ENCODE results near the gene ATXN7L1.
A peak's percentile ranks its signal among the peaks of the same experiment; 100 is the strongest.
"Not testable (repeated sequence)": the region's sequence is repeated elsewhere in the genome, so short reads cannot be mapped to it uniquely, and the experiment has no call there.

The ATXN7L1 gene

GRCh38 chr7:105861224-105861623, 15.2 kb downstream of the ATXN7L1 start:
- DNase-seq (ENCODE audit: low read depth in 2 of 2) = no peak

- DNase-seq (ENCODE audit: low read depth in 2 of 2) = no peak
These were observed 15.6 kb downstream of the ATXN7L1 start for GRCh38 chr7:105860793-105861192.

GRCh38 chr7:105857009-105857952, 19.1 kb downstream of the ATXN7L1 start:
- DNase-seq (ENCODE audit: low read depth in 2 of 2) = no peak

GRCh38 chr7:105854498-105854897, 21.9 kb downstream of the ATXN7L1 start:
- DNase-seq (ENCODE audit: low read depth in 2 of 2) = no peak

- DNase-seq (ENCODE audit: low read depth in 2 of 2) = no peak
These were observed 22.4 kb downstream of the ATXN7L1 start for GRCh38 chr7:105853931-105854419.

GRCh38 chr7:105851064-105851463, 25.3 kb downstream of the ATXN7L1 start:
- DNase-seq (ENCODE audit: low read depth in 2 of 2) = no peak

- DNase-seq (ENCODE audit: low read depth in 2 of 2) = peak; percentile 19 to 24
These were observed 27.1 kb downstream of the ATXN7L1 start for GRCh38 chr7:105849122-105849855.

GRCh38 chr7:105846404-105846803, 30.0 kb downstream of the ATXN7L1 start:
- no peak for DNase-seq (ENCODE audit: low read depth in 2 of 2)

GRCh38 chr7:105844681-105845080, 31.7 kb downstream of the ATXN7L1 start:
- DNase-seq (ENCODE audit: low read depth in 2 of 2) = not testable (repeated sequence)

- DNase-seq (ENCODE audit: low read depth in 2 of 2) = no peak
These were observed 34.5 kb downstream of the ATXN7L1 start for GRCh38 chr7:105841866-105842265.

GRCh38 chr7:105840981-105841749, 35.2 kb downstream of the ATXN7L1 start:
- DNase-seq (ENCODE audit: low read depth in 2 of 2) = no peak

- no peak for DNase-seq (ENCODE audit: low read depth in 2 of 2)
These were observed 37.1 kb downstream of the ATXN7L1 start for GRCh38 chr7:105839266-105839665.

GRCh38 chr7:105838627-105839231, 37.7 kb downstream of the ATXN7L1 start:
- no peak for DNase-seq (ENCODE audit: low read depth in 2 of 2)

- DNase-seq (ENCODE audit: low read depth in 2 of 2) = no peak
These were observed 38.4 kb downstream of the ATXN7L1 start for GRCh38 chr7:105837765-105838626.

- no peak for DNase-seq (ENCODE audit: low read depth in 2 of 2)
These were observed 41.0 kb downstream of the ATXN7L1 start for GRCh38 chr7:105835441-105835840.

- no peak for DNase-seq (ENCODE audit: low read depth in 2 of 2)
These were observed 44.4 kb downstream of the ATXN7L1 start for GRCh38 chr7:105831824-105832535.

GRCh38 chr7:105831302-105831620, 45.1 kb downstream of the ATXN7L1 start:
- no peak for DNase-seq (ENCODE audit: low read depth in 2 of 2)

GRCh38 chr7:105830405-105831301, 45.7 kb downstream of the ATXN7L1 start:
- DNase-seq (ENCODE audit: low read depth in 2 of 2) = no peak

All from stimulated activated CD4-positive, alpha-beta T cell treated with anti-CD3 and anti-CD28 coated beads, Interleukin-1b, Interleukin-23, amount 100 ng/mL, for 4 hours (primary cell).